Calu3 (cell line): ENCODE results near the gene MED31. TPM values are rescaled to one million over a fixed set of nuclear protein-coding genes. Genes with fewer than 3 reads are reported as not detected.

Experiments
- BruUV-seq: library from RNA; stranded (reverse); fragments of 400-500 nt; replicated peaks from 2 replicates; lab custom pipeline; 2021; lab: Mats Ljungman, UMichigan
- CTCF ChIA-PET: fragments of 300-600 bp; sonication (Branson Sonifier 250); formaldehyde crosslinking; loops from one replicate; lab custom pipeline; 2022; ENCODE audit warnings: antibody characterized with exemption; lab: Charles Lee
- DNase-seq: peaks from one replicate; pipeline ENCODE4 v3.0.0; 2022
- H3K27ac Mint-ChIP-seq: one replicate; pipeline ENCODE4 v1.8.0; 2022; ENCODE audit warnings: mixed read lengths; ENCODE audit not compliant: unreplicated experiment
- H3K27me3 Mint-ChIP-seq: one replicate; pipeline ENCODE4 v1.8.0; 2022; ENCODE audit warnings: mixed read lengths; ENCODE audit not compliant: unreplicated experiment
- H3K36me3 Mint-ChIP-seq: one replicate; pipeline ENCODE4 v1.8.0; 2022; ENCODE audit warnings: mild to moderate bottlenecking, moderate library complexity, mixed read lengths; ENCODE audit not compliant: insufficient read depth, unreplicated experiment
- H3K4me1 Mint-ChIP-seq: one replicate; pipeline ENCODE4 v1.8.0; 2022; ENCODE audit warnings: mild to moderate bottlenecking, low read depth, mixed read lengths; ENCODE audit not compliant: unreplicated experiment
- H3K4me3 Mint-ChIP-seq: one replicate; pipeline ENCODE4 v1.8.0; 2022; ENCODE audit warnings: mild to moderate bottlenecking, low read depth, moderate library complexity, mixed read lengths; ENCODE audit not compliant: unreplicated experiment
- H3K9me3 Mint-ChIP-seq: one replicate; pipeline ENCODE4 v1.8.0; 2022; ENCODE audit warnings: low read depth, mixed read lengths; ENCODE audit not compliant: unreplicated experiment
- intact Hi-C: fragments of 100-400 bp; cut with micrococcal nuclease; formaldehyde crosslinking; loops from one replicate; pipeline ENCODE4 v1.10.0; 2022; ENCODE audit not compliant: unreplicated experiment
- total RNA-seq: library from RNA; stranded (reverse); gene quantifications from 2 replicates; pipeline ENCODE4 v1.2.3, GENCODE V29; 2022
- TF ChIP-seq, protein P1 (sequence below): fragments of 200-600 bp; IDR thresholded peaks from one replicate; pipeline ENCODE4 v1.8.0; 2022; ENCODE audit warnings: antibody characterized with exemption; ENCODE audit not compliant: unreplicated experiment

MED31 gene
- total RNA-seq, 1 experiment from 2014 or later = 19.9 TPM

DNA sequence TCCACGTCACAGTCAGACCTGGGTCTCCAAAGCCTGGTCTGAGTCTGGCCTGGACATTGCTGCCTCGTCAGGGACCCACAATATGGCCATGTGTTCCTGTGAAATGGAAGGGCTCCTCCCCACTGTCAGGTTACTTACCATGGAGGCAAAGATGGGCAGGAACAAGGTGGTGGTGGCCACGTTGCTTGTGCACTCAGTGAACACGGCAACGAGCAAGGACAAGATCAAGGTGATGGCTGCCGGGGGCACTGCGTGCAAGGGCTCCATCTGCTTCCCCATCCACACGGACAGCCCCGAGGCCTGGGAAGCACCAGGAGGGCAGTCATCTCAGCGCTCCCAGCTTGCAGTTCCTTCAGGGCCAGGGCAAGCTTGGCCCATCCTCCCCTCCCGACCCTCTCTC is 39.2 kb upstream of the MED31 start:
- Mint-ChIP-seq H3K36me3 (no peaks in the 10 kb centered on the region), H3K9me3 (peaks cover 2% of the 10 kb centered on the region), H3K27ac (no peak overlapping the region), H3K4me3 (no peak overlapping the region), H3K27me3 (peaks cover 50% of the 10 kb centered on the region), H3K4me1 (no peaks in the 10 kb centered on the region)
- CTCF ChIA-PET = no interaction called here
- no TSS peak for BruUV-seq
- DNase-seq = no peak
- TF ChIP-seq, protein P1, sequence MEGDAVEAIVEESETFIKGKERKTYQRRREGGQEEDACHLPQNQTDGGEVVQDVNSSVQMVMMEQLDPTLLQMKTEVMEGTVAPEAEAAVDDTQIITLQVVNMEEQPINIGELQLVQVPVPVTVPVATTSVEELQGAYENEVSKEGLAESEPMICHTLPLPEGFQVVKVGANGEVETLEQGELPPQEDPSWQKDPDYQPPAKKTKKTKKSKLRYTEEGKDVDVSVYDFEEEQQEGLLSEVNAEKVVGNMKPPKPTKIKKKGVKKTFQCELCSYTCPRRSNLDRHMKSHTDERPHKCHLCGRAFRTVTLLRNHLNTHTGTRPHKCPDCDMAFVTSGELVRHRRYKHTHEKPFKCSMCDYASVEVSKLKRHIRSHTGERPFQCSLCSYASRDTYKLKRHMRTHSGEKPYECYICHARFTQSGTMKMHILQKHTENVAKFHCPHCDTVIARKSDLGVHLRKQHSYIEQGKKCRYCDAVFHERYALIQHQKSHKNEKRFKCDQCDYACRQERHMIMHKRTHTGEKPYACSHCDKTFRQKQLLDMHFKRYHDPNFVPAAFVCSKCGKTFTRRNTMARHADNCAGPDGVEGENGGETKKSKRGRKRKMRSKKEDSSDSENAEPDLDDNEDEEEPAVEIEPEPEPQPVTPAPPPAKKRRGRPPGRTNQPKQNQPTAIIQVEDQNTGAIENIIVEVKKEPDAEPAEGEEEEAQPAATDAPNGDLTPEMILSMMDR = no peak
- intact Hi-C loops = no loop called here

GRCh38 chr17:6688944-6689343 is 37.5 kb upstream of the MED31 start:
- Mint-ChIP-seq H3K4me3 (no peak overlapping the region), H3K27me3 (peaks cover 46% of the 10 kb centered on the region), H3K4me1 (no peaks in the 10 kb centered on the region), H3K27ac (no peak overlapping the region), H3K36me3 (no peaks in the 10 kb centered on the region), H3K9me3 (peaks cover 2% of the 10 kb centered on the region)
- DNase-seq = no peak
- CTCF ChIA-PET = no interaction called here
- BruUV-seq = no TSS peak
- intact Hi-C loops = no loop called here
- TF ChIP-seq, protein P1 = no peak

DNA sequence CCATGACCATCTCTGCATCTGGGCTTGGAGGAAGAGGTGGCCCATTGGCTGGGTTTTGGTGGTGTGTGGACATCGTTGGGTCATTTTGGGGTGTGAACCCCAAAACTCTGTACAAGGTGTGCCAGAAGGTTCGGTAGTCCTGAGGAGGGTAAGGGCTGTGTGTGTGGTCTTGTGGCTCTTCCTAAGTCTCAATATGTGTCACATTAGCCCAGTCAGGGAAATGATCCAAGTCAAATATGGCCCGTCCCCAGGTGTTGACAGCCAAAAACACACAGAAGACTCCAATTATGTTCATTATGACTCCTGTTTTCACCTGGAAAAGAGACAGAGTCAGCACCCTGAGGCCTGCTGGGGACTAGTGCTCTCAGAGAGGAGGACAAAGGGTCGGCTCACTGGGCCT is 34.6 kb upstream of the MED31 start:
- TF ChIP-seq, protein P1 = no peak
- Mint-ChIP-seq H3K4me1 (peaks cover 6% of the 10 kb centered on the region), H3K27me3 (peaks cover 31% of the 10 kb centered on the region), H3K4me3 (no peak overlapping the region), H3K27ac (no peak overlapping the region), H3K36me3 (no peaks in the 10 kb centered on the region), H3K9me3 (peaks cover 2% of the 10 kb centered on the region)
- CTCF ChIA-PET = no interaction called here
- BruUV-seq = no TSS peak
- intact Hi-C loops = no loop called here
- DNase-seq = no peak

- H3K27me3 Mint-ChIP-seq = peaks cover 31% of the 10 kb centered on the region
- H3K36me3 Mint-ChIP-seq = no peaks in the 10 kb centered on the region
- intact Hi-C loops = no loop called here
These were observed 33.7 kb upstream of the MED31 start for GRCh38 chr17:6684881-6685767.

More at GRCh38 chr17:6684881-6685767, 33.7 kb upstream of the MED31 start:
- Mint-ChIP-seq H3K9me3 (peaks cover 2% of the 10 kb centered on the region), H3K4me1 (peaks cover 8% of the 10 kb centered on the region), H3K27ac (no peak overlapping the region), H3K4me3 (no peak overlapping the region)
- BruUV-seq = no TSS peak
- CTCF ChIA-PET = no interaction called here
- TF ChIP-seq, protein P1 = no peak
- no peak for DNase-seq
